ENCODE measurements around the gene BPIFB4.

BPIFB4 gene

DNA sequence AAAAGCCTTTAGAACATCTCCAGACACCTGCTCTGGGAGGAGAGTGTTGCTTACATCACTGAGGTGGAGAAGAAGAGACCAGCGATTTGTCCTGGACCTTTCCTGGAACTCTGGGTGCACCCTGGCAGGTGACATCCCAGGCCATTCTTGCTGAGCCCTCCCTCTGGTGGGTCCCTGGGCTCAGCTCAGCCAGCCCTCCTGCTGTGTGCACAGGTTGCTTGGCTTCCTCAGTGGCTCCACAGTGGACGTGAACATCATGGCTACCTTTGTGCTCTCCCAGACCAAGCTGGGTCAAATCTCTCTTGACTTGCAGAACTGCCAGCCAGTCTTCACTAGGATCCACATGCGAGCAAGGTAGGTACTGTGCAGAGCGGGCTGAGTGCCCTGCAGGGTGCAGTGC lies 68.6 kb downstream of the BPIFB4 start:
- DNase-seq (ENCODE audit: insufficient read length, low spot score) (no peak), FAIRE-seq (no peak)
- no peak for TF ChIP-seq CTCF (IDR thresholded peaks at IDR 0.05; ENCODE audit: insufficient read depth, missing control alignments)

GRCh38 chr20:33154252-33154651 lies 74.8 kb downstream of the BPIFB4 start:
- no peak for TF ChIP-seq CTCF (IDR thresholded peaks at IDR 0.05; ENCODE audit: insufficient read depth, missing control alignments)
- FAIRE-seq = no peak
- DNase-seq (ENCODE audit: insufficient read length, low spot score) = no peak

- FAIRE-seq = no peak
- TF ChIP-seq CTCF (IDR thresholded peaks at IDR 0.05; ENCODE audit: insufficient read depth, missing control alignments) = no peak
- DNase-seq (ENCODE audit: insufficient read length, low spot score) = no peak
These were observed 79.4 kb downstream of the BPIFB4 start for GRCh38 chr20:33158637-33159385.

- FAIRE-seq (no peak), DNase-seq (ENCODE audit: insufficient read length, low spot score) (no peak)
- no peak for TF ChIP-seq CTCF (IDR thresholded peaks at IDR 0.05; ENCODE audit: insufficient read depth, missing control alignments)
These were observed 80.3 kb downstream of the BPIFB4 start for GRCh38 chr20:33159713-33160112.

DNA sequence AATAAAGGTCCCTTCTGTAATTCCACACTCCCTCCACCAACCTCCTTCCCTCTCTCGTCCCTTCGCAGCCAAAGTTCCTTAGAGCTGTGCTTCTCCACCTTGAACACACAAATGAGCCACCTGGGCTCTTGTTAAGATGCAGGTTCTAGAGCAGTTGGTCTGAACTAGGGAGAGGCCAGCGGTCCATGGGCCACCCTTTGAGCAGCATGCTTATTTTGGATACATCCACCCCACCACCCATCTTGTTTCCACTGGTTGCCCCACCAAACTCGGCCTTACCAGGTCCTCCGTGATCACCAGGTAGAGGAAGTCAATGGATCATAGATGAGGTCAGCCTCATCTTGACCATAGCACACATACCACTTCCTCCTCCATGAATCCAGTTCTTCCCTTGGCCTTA lies 81.2 kb downstream of the BPIFB4 start:
- TF ChIP-seq CTCF (IDR thresholded peaks at IDR 0.05; ENCODE audit: insufficient read depth, missing control alignments) = no peak
- DNase-seq (ENCODE audit: insufficient read length, low spot score) (no peak), FAIRE-seq (no peak)

Measured in D721Med (cell line).